ENCODE measurements around the gene MAP4K1. TPM values are rescaled to one million over a fixed set of nuclear protein-coding genes. Genes with fewer than 3 reads are reported as not detected.
"Not testable (repeated sequence)": the region's sequence is repeated elsewhere in the genome, so short reads cannot be mapped to it uniquely, and the experiment has no call there.

The MAP4K1 gene
- total RNA-seq, 1 experiment from 2014 or later, result 11.1 TPM

DNA sequence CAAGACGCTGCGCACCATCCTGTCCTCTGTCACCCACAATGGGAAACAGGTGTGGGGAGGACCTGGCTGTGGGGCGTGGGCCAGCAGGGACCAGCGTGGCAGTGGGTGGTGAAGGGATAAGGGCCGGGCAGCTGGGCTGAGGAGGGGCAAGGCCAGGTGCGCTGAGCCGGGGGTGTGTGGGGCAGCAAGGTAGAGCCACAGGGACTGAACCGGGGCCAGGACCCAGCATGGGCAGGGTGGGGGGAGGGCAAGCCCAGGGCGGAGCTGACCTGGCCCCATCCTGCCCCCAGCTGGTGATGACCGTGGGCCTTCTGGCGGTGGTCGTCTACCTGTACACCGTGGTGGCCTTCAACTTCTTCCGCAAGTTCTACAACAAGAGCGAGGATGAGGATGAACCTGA, 37.7 kb downstream of the MAP4K1 start:
- H3K4me1 ChIP-seq (ENCODE audit: control insufficient read depth, insufficient read depth, low read length), result no peaks in the 10 kb centered on the region
- no TSS peak for BruUV-seq (replicated peaks)
- ChIA-PET CTCF (interaction anchor here (0.6 to 1.1 kb wide), 2 partner anchors 14 to 96 kb away, joined by 3 to 7 read pairs; no protein-coding TSS in a partner anchor), POLR2A (interaction anchor here (0.5 to 1.6 kb wide), 3 partner anchors 11 to 88 kb away, joined by 4 to 12 read pairs (median 4); no protein-coding TSS in a partner anchor)
- in situ Hi-C loops (cut with HindIII; ENCODE audit: low pct_unique_long_range_greater_than_20kb, low sequenced_read_pairs), result loop anchor here (10.0 kb wide), 1 partner anchor 55 kb away; no protein-coding TSS in a partner anchor
- TF ChIP-seq POLR2AphosphoS5 (IDR thresholded peaks at IDR 0.05; ENCODE audit: low read depth, low read length) (no peak), SIN3A (IDR thresholded peaks at IDR 0.05; ENCODE audit: borderline replicate concordance, insufficient read depth, low read depth, low read length) (no peak), REST (IDR thresholded peaks at IDR 0.05; ENCODE audit: insufficient read depth in 1 of 2, low read depth in 2 of 2, low read length in 1 of 2) (no peak), TCF7L2 (IDR thresholded peaks at IDR 0.05; ENCODE audit: low read depth, low read length) (no peak)
- TF ChIP-seq, protein P1, sequence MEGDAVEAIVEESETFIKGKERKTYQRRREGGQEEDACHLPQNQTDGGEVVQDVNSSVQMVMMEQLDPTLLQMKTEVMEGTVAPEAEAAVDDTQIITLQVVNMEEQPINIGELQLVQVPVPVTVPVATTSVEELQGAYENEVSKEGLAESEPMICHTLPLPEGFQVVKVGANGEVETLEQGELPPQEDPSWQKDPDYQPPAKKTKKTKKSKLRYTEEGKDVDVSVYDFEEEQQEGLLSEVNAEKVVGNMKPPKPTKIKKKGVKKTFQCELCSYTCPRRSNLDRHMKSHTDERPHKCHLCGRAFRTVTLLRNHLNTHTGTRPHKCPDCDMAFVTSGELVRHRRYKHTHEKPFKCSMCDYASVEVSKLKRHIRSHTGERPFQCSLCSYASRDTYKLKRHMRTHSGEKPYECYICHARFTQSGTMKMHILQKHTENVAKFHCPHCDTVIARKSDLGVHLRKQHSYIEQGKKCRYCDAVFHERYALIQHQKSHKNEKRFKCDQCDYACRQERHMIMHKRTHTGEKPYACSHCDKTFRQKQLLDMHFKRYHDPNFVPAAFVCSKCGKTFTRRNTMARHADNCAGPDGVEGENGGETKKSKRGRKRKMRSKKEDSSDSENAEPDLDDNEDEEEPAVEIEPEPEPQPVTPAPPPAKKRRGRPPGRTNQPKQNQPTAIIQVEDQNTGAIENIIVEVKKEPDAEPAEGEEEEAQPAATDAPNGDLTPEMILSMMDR (IDR thresholded peaks at IDR 0.05), result no peak
- no peak for DNase-seq (ENCODE audit: low read depth, low spot score)
- no peak overlapping the region for H3K27ac ChIP-seq (ENCODE audit: low read length)
- intact Hi-C loops (cut with micrococcal nuclease; ENCODE audit: unreplicated experiment), result no loop called here
- H3K9me3 ChIP-seq (ENCODE audit: control insufficient read depth, insufficient read depth, low read depth, low read length), result no peaks in the 10 kb centered on the region
- no peaks in the 10 kb centered on the region for H3K27me3 ChIP-seq (ENCODE audit: control insufficient read depth, insufficient read depth, low read length)
- H3K4me3 ChIP-seq (ENCODE audit: low read depth in 2 of 2, low read length in 2 of 2), result no peak overlapping the region
- ATAC-seq, result no peak
- H3K36me3 ChIP-seq (ENCODE audit: control insufficient read depth, insufficient read depth, low read length), result no peaks in the 10 kb centered on the region

DNA sequence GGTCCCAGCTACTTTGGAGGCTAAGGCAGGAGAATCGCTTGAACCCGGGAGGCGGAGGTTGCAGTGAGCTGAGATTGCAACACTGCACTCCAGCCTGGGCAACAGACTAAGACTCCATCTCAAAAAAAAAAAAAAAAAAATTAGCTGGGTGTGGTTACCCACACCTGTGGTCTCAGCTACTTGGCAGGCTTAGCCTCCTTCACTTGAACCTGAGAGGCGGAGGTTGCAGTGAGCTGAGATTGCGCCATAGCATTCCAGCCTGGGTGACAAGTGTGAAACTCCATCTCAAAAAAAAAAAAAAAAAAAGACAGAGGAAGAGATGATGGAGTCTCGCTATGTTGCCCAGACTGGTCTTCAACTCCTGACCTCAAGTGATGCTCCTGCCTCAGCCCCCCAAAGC, 38.4 kb downstream of the MAP4K1 start:
- ATAC-seq; DNase-seq (ENCODE audit: low read depth, low spot score): not testable (repeated sequence)

GRCh38 chr19:38577826-38578225, 39.9 kb downstream of the MAP4K1 start:
- ATAC-seq (no peak), DNase-seq (ENCODE audit: low read depth, low spot score) (no peak)
- Histone ChIP-seq H3K9me3 (ENCODE audit: control insufficient read depth, insufficient read depth, low read depth, low read length) (no peaks in the 10 kb centered on the region), H3K27ac (ENCODE audit: low read length) (no peak overlapping the region), H3K36me3 (ENCODE audit: control insufficient read depth, insufficient read depth, low read length) (no peaks in the 10 kb centered on the region), H3K4me3 (ENCODE audit: low read depth in 2 of 2, low read length in 2 of 2) (no peak overlapping the region), H3K27me3 (ENCODE audit: control insufficient read depth, insufficient read depth, low read length) (no peaks in the 10 kb centered on the region), H3K4me1 (ENCODE audit: control insufficient read depth, insufficient read depth, low read length) (no peaks in the 10 kb centered on the region)
- intact Hi-C loops (cut with micrococcal nuclease; ENCODE audit: unreplicated experiment), result no loop called here
- ChIA-PET POLR2A (interaction anchor here (0.6 kb wide), 1 partner anchor 27 kb away, joined by 10 read pairs; no protein-coding TSS in a partner anchor), CTCF (interaction anchor here (0.6 to 0.7 kb wide), 3 partner anchors 17 to 58 kb away, joined by 3 to 7 read pairs (median 3); no protein-coding TSS in a partner anchor)
- in situ Hi-C loops (cut with HindIII; ENCODE audit: low pct_unique_long_range_greater_than_20kb, low sequenced_read_pairs), result no loop called here
- no peak for TF ChIP-seq REST (IDR thresholded peaks at IDR 0.05; ENCODE audit: insufficient read depth in 1 of 2, low read depth in 2 of 2, low read length in 1 of 2)
- no peak for TF ChIP-seq SIN3A (IDR thresholded peaks at IDR 0.05; ENCODE audit: borderline replicate concordance, insufficient read depth, low read depth, low read length)
- TF ChIP-seq, protein P1 (IDR thresholded peaks at IDR 0.05), result no peak
- no peak for TF ChIP-seq TCF7L2 (IDR thresholded peaks at IDR 0.05; ENCODE audit: low read depth, low read length)
- no peak for TF ChIP-seq POLR2AphosphoS5 (IDR thresholded peaks at IDR 0.05; ENCODE audit: low read depth, low read length)
- BruUV-seq (replicated peaks), result no TSS peak

More for the DNA sequence above, 38.4 kb downstream of the MAP4K1 start:
- intact Hi-C loops (cut with micrococcal nuclease; ENCODE audit: unreplicated experiment); in situ Hi-C loops (cut with HindIII; ENCODE audit: low pct_unique_long_range_greater_than_20kb, low sequenced_read_pairs); H3K9me3 ChIP-seq (ENCODE audit: control insufficient read depth, insufficient read depth, low read depth, low read length); H3K4me1 ChIP-seq (ENCODE audit: control insufficient read depth, insufficient read depth, low read length); BruUV-seq (replicated peaks); H3K27ac ChIP-seq (ENCODE audit: low read length); H3K36me3 ChIP-seq (ENCODE audit: control insufficient read depth, insufficient read depth, low read length); H3K27me3 ChIP-seq (ENCODE audit: control insufficient read depth, insufficient read depth, low read length); H3K4me3 ChIP-seq (ENCODE audit: low read depth in 2 of 2, low read length in 2 of 2): not testable (repeated sequence)
- POLR2A ChIA-PET, result interaction anchor here (0.6 to 1.6 kb wide), 6 partner anchors 30 to 304 kb away, joined by 3 to 12 read pairs (median 8); no protein-coding TSS in a partner anchor
- CTCF ChIA-PET, result interaction anchor here (0.6 kb wide), 1 partner anchor 323 kb away, joined by 3 read pairs; no protein-coding TSS in a partner anchor
